ENCODE data around the gene PHACTR1.

Gene PHACTR1

GRCh38 chr6:13332349-13332706 is 615.8 kb downstream of the PHACTR1 start:
- DNase-seq, result no peak

- no peak for DNase-seq
Measured at GRCh38 chr6:13334953-13335352, 618.4 kb downstream of the PHACTR1 start.

- peak; percentile 70 for DNase-seq
Measured at GRCh38 chr6:13336553-13336952, 620.0 kb downstream of the PHACTR1 start.

- DNase-seq, result no peak
Measured at GRCh38 chr6:13338038-13338437, 621.5 kb downstream of the PHACTR1 start.

Measured in CD4-positive, alpha-beta T cell treated with Interleukin-12 subunit alpha and Interleukin-12 subunit beta, for 1 hour (primary cell).